WTC11 (cell line): ENCODE data around the gene UBASH3A. TPM values are rescaled to one million over a fixed set of nuclear protein-coding genes. Genes with fewer than 3 reads are reported as not detected.

Experiments
- ATAC-seq: fragments of 200-7000 bp; cut with Tn5 transposase; 2 replicates; pipeline ENCODE4 v1.10.0; 2021; ENCODE audit warnings: mild to moderate bottlenecking, moderate library complexity
- CTCF ChIA-PET: fragments of 300-600 bp; sonication (Branson Sonifier 250); formaldehyde crosslinking; loops from one replicate; lab custom pipeline; 2021; ENCODE audit warnings: antibody characterized with exemption; lab: Charles Lee
- POLR2A ChIA-PET: fragments of 350-600 bp; sonication (Branson Sonifier 250); formaldehyde crosslinking; loops from one replicate; lab custom pipeline; 2021; ENCODE audit warnings: antibody characterized with exemption; lab: Charles Lee
- DNase-seq: peaks from one replicate; pipeline ENCODE4 v3.0.0; 2021; ENCODE audit warnings: low spot score
- H3K27ac Mint-ChIP-seq: 2 replicates; pipeline ENCODE4 v1.8.0; 2021; ENCODE audit warnings: mixed read lengths
- H3K27me3 Mint-ChIP-seq: 2 replicates; pipeline ENCODE4 v1.8.0; 2021; ENCODE audit warnings: low read depth, mild to moderate bottlenecking, moderate library complexity, mixed read lengths
- H3K36me3 Mint-ChIP-seq: 2 replicates; pipeline ENCODE4 v1.8.0; 2021; ENCODE audit warnings: mixed read lengths
- H3K4me1 Mint-ChIP-seq: 2 replicates; pipeline ENCODE4 v1.8.0; 2022; ENCODE audit warnings: mixed read lengths
- H3K4me3 Mint-ChIP-seq: 2 replicates; pipeline ENCODE4 v1.8.0; 2021; ENCODE audit warnings: mild to moderate bottlenecking, moderate library complexity, mixed read lengths
- H3K9me3 Mint-ChIP-seq: 2 replicates; pipeline ENCODE4 v1.8.0; 2021; ENCODE audit warnings: mixed read lengths
- ELF4 ChIP-seq: sonication (generic); formaldehyde crosslinking; IDR thresholded peaks from 2 replicates; pipeline ENCODE4 v1.8.1; 2022; ENCODE audit warnings: low read depth, mild to moderate bottlenecking, moderate library complexity, missing genetic modification reagents
- ESRRA ChIP-seq: sonication (generic); formaldehyde crosslinking; IDR thresholded peaks from 2 replicates; pipeline ENCODE4 v1.8.1; 2022; ENCODE audit warnings: mild to moderate bottlenecking, missing genetic modification reagents, borderline replicate concordance
- FOXJ3 ChIP-seq: sonication (generic); formaldehyde crosslinking; IDR thresholded peaks from 2 replicates; pipeline ENCODE4 v1.9.0; 2021; ENCODE audit warnings: missing genetic modification reagents, mild to moderate bottlenecking, borderline replicate concordance
- FOXK1 ChIP-seq: sonication (generic); formaldehyde crosslinking; IDR thresholded peaks from 2 replicates; pipeline ENCODE4 v1.8.0; 2022; ENCODE audit warnings: mild to moderate bottlenecking, moderate library complexity, missing genetic modification reagents
- GABPB1 ChIP-seq: sonication (generic); formaldehyde crosslinking; IDR thresholded peaks from 2 replicates; pipeline ENCODE4 v1.8.1; 2023; ENCODE audit warnings: mild to moderate bottlenecking, missing genetic modification reagents
- GRHL2 ChIP-seq: fragments of 250-450 bp; sonication (Bioruptor Pico); IDR thresholded peaks from 2 replicates; pipeline ENCODE4 v1.8.0; 2022; ENCODE audit warnings: mild to moderate bottlenecking, moderate library complexity; ENCODE audit not compliant: insufficient replicate concordance, severe bottlenecking
- JUN ChIP-seq: sonication (generic); formaldehyde crosslinking; IDR thresholded peaks from 2 replicates; pipeline ENCODE4 v1.8.0; 2023; ENCODE audit warnings: mild to moderate bottlenecking, missing genetic modification reagents
- NR2C2 ChIP-seq: sonication (generic); formaldehyde crosslinking; IDR thresholded peaks from 2 replicates; pipeline ENCODE4 v1.8.0; 2022; ENCODE audit warnings: mild to moderate bottlenecking, missing genetic modification reagents
- RORB ChIP-seq: fragments of 250-450 bp; sonication (Bioruptor Pico); IDR thresholded peaks from 2 replicates; pipeline ENCODE4 v1.9.0; 2021; ENCODE audit warnings: mild to moderate bottlenecking
- total RNA-seq: library from RNA; stranded (reverse); gene quantifications from 3 replicates; pipeline ENCODE4 v1.2.3, GENCODE V29; 2021
- TF ChIP-seq, protein P1 (sequence below): fragments of 250-450 bp; sonication (Bioruptor Pico); IDR thresholded peaks from 2 replicates; pipeline ENCODE4 v1.9.0; 2021; ENCODE audit warnings: moderate library complexity, mild to moderate bottlenecking, inconsistent platforms, borderline replicate concordance
- TF ChIP-seq, protein P2 (sequence below): sonication (generic); formaldehyde crosslinking; IDR thresholded peaks from 2 replicates; pipeline ENCODE4 v1.8.1; 2023; ENCODE audit warnings: mild to moderate bottlenecking, moderate library complexity, missing genetic modification reagents
- TF ChIP-seq, protein P3 (sequence below): sonication (generic); formaldehyde crosslinking; IDR thresholded peaks from 2 replicates; pipeline ENCODE4 v1.8.0; 2022; ENCODE audit warnings: mild to moderate bottlenecking, missing genetic modification reagents
- TF ChIP-seq, protein P4 (sequence below): sonication (generic); formaldehyde crosslinking; conservative IDR thresholded peaks from 2 replicates; pipeline ENCODE4 v1.8.1; 2022; ENCODE audit warnings: mild to moderate bottlenecking, missing genetic modification reagents
- TF ChIP-seq, protein P5 (sequence below): fragments of 250-450 bp; sonication (Bioruptor Pico); conservative IDR thresholded peaks from 2 replicates; pipeline ENCODE4 v1.9.0; 2021; ENCODE audit warnings: mild to moderate bottlenecking
- TF ChIP-seq, protein P6 (sequence below): sonication (generic); formaldehyde crosslinking; IDR thresholded peaks from 2 replicates; pipeline ENCODE4 v1.8.0; 2022; ENCODE audit warnings: mild to moderate bottlenecking, missing genetic modification reagents
- TF ChIP-seq, protein P7 (sequence below): fragments of 200-600 bp; IDR thresholded peaks from 2 replicates; pipeline ENCODE4 v1.8.0; 2022; ENCODE audit warnings: antibody characterized with exemption
- TF ChIP-seq, protein P8 (sequence below): sonication (generic); formaldehyde crosslinking; IDR thresholded peaks from 2 replicates; pipeline ENCODE4 v1.8.1; 2023; ENCODE audit warnings: mild to moderate bottlenecking, missing genetic modification reagents, moderate library complexity
- TF ChIP-seq, protein P9 (sequence below): sonication (generic); formaldehyde crosslinking; IDR thresholded peaks from 2 replicates; pipeline ENCODE4 v1.8.1; 2022; ENCODE audit warnings: missing genetic modification reagents, borderline replicate concordance
- TF ChIP-seq, protein P10 (sequence below): fragments of 250-450 bp; sonication (Bioruptor Pico); IDR thresholded peaks from 2 replicates; pipeline ENCODE4 v2.1.2; 2022; ENCODE audit warnings: mild to moderate bottlenecking, moderate library complexity

Gene UBASH3A
- total RNA-seq, 1 experiment from 2014 or later = not detected

DNA sequence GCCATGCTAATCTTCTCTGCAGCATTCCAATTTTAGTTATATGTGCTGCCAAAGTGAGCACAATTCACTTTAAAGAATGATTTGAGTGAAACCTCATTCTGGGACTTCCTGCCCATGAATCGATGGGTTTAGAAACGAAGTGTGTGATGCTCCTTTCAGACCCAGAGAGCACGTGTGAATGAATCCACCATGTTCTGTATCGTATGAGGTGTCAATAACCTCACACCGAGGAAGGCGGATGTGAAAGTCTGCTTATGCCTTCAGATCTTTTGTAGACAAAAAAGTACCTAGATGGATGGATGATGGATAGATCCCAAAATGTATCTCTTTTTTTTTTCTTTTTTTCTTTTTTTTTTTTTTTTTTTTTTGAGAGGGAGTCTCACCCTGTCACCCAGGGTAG is 13.8 kb downstream of the UBASH3A start (continued):
- TF ChIP-seq JUN = no peak
- TF ChIP-seq, protein P1, sequence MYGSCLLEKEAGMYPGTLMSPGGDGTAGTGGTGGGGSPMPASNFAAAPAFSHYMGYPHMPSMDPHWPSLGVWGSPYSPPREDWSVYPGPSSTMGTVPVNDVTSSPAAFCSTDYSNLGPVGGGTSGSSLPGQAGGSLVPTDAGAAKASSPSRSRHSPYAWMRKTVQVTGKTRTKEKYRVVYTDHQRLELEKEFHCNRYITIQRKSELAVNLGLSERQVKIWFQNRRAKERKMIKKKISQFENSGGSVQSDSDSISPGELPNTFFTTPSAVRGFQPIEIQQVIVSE (CRISPR knock-in tag) = no peak
- TF ChIP-seq NR2C2 (CRISPR knock-in tag) = no peak
- no peak for TF ChIP-seq FOXJ3

DNA sequence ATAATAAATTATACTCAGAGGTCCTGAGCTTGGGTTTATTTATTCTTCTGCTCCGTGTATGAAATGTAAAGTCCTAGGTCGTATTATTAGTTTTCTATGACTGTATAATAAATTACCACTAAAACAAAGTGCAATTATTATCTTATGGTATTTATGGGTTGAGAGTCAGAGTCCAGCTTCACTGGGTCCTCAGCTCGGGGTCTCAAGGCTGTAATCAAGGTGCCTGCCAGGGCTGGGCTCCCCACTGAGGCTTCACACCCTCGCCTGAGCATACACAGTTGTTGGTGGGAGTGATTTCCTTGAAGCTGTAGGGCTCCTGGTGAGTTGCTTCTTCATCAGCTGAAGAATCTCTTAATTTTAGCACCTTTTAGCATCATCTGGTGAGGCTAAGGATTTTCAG is 15.2 kb downstream of the UBASH3A start:
- Mint-ChIP-seq H3K27ac (no peak overlapping the region), H3K4me1 (0 out of 2 replicates have a peak, but pooled peaks cover 2% of the 10 kb centered on the region), H3K9me3 (peaks cover 14% of the 10 kb centered on the region), H3K27me3 (no peaks in the 10 kb centered on the region), H3K4me3 (no peak overlapping the region), H3K36me3 (no peaks in the 10 kb centered on the region)
- ChIA-PET POLR2A (no interaction called here), CTCF (no interaction called here)
- no peak for TF ChIP-seq GABPB1 (CRISPR knock-in tag)
- TF ChIP-seq, protein P2, sequence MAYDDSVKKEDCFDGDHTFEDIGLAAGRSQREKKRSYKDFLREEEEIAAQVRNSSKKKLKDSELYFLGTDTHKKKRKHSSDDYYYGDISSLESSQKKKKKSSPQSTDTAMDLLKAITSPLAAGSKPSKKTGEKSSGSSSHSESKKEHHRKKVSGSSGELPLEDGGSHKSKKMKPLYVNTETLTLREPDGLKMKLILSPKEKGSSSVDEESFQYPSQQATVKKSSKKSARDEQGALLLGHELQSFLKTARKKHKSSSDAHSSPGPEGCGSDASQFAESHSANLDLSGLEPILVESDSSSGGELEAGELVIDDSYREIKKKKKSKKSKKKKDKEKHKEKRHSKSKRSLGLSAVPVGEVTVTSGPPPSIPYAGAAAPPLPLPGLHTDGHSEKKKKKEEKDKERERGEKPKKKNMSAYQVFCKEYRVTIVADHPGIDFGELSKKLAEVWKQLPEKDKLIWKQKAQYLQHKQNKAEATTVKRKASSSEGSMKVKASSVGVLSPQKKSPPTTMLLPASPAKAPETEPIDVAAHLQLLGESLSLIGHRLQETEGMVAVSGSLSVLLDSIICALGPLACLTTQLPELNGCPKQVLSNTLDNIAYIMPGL (CRISPR knock-in tag) = no peak
- TF ChIP-seq, protein P3, sequence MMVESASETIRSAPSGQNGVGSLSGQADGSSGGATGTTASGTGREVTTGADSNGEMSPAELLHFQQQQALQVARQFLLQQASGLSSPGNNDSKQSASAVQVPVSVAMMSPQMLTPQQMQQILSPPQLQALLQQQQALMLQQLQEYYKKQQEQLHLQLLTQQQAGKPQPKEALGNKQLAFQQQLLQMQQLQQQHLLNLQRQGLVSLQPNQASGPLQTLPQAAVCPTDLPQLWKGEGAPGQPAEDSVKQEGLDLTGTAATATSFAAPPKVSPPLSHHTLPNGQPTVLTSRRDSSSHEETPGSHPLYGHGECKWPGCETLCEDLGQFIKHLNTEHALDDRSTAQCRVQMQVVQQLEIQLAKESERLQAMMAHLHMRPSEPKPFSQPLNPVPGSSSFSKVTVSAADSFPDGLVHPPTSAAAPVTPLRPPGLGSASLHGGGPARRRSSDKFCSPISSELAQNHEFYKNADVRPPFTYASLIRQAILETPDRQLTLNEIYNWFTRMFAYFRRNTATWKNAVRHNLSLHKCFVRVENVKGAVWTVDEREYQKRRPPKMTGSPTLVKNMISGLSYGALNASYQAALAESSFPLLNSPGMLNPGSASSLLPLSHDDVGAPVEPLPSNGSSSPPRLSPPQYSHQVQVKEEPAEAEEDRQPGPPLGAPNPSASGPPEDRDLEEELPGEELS (CRISPR knock-in tag) = no peak
- TF ChIP-seq ELF4 = no peak
- TF ChIP-seq FOXK1 (CRISPR knock-in tag) = no peak
- TF ChIP-seq ESRRA (CRISPR knock-in tag) = no peak
- TF ChIP-seq, protein P4, sequence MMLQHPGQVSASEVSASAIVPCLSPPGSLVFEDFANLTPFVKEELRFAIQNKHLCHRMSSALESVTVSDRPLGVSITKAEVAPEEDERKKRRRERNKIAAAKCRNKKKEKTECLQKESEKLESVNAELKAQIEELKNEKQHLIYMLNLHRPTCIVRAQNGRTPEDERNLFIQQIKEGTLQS (CRISPR knock-in tag) = no peak
- TF ChIP-seq, protein P5, sequence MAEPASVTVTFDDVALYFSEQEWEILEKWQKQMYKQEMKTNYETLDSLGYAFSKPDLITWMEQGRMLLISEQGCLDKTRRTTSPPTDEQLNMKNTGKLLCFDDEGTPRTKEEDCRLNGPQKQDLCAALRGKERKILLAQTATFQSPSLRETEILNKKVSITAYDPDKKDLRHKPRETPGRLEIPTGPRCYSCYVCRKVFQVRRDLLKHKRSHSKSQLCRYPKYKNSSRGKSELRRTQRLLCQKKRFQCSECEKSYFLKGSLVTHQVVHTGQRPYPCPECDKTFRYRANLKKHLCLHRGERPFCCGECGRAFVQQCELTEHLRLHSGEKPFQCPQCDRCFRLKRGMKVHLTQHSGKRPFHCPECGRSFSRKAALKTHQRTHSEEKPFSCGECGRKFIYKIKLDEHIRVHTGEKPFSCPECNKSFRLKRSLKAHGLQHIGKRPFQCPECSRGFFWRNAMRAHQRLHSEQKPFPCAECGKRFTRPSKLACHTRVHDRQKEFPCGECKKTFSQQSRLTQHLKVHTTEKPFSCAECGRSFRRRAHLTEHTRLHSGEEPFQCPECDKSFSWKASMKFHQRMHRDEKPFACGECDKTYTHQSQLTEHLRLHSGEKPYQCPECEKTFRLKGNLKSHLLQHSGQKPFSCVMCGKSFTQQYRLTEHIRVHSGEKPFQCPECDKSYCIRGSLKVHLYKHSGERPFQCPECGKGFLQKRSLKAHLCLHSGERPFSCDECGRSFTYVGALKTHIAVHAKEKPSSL (CRISPR knock-in tag) = no peak
- TF ChIP-seq, protein P6, sequence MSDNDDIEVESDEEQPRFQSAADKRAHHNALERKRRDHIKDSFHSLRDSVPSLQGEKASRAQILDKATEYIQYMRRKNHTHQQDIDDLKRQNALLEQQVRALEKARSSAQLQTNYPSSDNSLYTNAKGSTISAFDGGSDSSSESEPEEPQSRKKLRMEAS = no peak
- TF ChIP-seq, protein P7, sequence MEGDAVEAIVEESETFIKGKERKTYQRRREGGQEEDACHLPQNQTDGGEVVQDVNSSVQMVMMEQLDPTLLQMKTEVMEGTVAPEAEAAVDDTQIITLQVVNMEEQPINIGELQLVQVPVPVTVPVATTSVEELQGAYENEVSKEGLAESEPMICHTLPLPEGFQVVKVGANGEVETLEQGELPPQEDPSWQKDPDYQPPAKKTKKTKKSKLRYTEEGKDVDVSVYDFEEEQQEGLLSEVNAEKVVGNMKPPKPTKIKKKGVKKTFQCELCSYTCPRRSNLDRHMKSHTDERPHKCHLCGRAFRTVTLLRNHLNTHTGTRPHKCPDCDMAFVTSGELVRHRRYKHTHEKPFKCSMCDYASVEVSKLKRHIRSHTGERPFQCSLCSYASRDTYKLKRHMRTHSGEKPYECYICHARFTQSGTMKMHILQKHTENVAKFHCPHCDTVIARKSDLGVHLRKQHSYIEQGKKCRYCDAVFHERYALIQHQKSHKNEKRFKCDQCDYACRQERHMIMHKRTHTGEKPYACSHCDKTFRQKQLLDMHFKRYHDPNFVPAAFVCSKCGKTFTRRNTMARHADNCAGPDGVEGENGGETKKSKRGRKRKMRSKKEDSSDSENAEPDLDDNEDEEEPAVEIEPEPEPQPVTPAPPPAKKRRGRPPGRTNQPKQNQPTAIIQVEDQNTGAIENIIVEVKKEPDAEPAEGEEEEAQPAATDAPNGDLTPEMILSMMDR = no peak
- no peak for TF ChIP-seq GRHL2 (CRISPR knock-in tag)
- TF ChIP-seq, protein P8, sequence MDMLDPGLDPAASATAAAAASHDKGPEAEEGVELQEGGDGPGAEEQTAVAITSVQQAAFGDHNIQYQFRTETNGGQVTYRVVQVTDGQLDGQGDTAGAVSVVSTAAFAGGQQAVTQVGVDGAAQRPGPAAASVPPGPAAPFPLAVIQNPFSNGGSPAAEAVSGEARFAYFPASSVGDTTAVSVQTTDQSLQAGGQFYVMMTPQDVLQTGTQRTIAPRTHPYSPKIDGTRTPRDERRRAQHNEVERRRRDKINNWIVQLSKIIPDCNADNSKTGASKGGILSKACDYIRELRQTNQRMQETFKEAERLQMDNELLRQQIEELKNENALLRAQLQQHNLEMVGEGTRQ (CRISPR knock-in tag) = no peak
- TF ChIP-seq, protein P9, sequence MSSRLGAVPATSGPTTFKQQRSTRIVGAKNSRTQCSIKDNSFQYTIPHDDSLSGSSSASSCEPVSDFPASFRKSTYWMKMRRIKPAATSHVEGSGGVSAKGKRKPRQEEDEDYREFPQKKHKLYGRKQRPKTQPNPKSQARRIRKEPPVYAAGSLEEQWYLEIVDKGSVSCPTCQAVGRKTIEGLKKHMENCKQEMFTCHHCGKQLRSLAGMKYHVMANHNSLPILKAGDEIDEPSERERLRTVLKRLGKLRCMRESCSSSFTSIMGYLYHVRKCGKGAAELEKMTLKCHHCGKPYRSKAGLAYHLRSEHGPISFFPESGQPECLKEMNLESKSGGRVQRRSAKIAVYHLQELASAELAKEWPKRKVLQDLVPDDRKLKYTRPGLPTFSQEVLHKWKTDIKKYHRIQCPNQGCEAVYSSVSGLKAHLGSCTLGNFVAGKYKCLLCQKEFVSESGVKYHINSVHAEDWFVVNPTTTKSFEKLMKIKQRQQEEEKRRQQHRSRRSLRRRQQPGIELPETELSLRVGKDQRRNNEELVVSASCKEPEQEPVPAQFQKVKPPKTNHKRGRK (CRISPR knock-in tag) = no peak
- no peak for TF ChIP-seq JUN
- TF ChIP-seq, protein P10, sequence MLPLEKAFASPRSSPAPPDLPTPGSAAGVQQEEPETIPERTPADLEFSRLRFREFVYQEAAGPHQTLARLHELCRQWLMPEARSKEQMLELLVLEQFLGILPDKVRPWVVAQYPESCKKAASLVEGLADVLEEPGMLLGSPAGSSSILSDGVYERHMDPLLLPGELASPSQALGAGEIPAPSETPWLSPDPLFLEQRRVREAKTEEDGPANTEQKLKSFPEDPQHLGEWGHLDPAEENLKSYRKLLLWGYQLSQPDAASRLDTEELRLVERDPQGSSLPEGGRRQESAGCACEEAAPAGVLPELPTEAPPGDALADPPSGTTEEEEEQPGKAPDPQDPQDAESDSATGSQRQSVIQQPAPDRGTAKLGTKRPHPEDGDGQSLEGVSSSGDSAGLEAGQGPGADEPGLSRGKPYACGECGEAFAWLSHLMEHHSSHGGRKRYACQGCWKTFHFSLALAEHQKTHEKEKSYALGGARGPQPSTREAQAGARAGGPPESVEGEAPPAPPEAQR (CRISPR knock-in tag) = no peak
- TF ChIP-seq RORB (CRISPR knock-in tag) = no peak
- TF ChIP-seq NR2C2 (CRISPR knock-in tag) = no peak
- ATAC-seq = no peak
- no peak for DNase-seq
